Left ventricle myocardium inferior (tissue), 1 donor: Measurements from ENCODE around the gene MOB3B. TPM values are rescaled to one million over a fixed set of nuclear protein-coding genes. Genes with fewer than 3 reads are reported as not detected.

Source experiments
- DNase-seq: peaks from one replicate; pipeline ENCODE4 v3.0.0-alpha.2; 2020
- H3K27ac ChIP-seq: fragments of 200-600 bp; replicated peaks from 2 replicates; pipeline ENCODE4 v1.8.0; 2021
- H3K27me3 ChIP-seq: fragments of 200-600 bp; 2 replicates; pipeline ENCODE4 v1.8.0; 2021; ENCODE audit warnings: low read depth
- H3K36me3 ChIP-seq: fragments of 200-600 bp; 2 replicates; pipeline ENCODE4 v1.8.0; 2021
- H3K4me1 ChIP-seq: fragments of 200-600 bp; 2 replicates; pipeline ENCODE4 v1.8.0; 2021
- H3K4me3 ChIP-seq: fragments of 200-600 bp; 2 replicates; pipeline ENCODE4 v1.8.0; 2021; ENCODE audit warnings: mild to moderate bottlenecking, moderate library complexity
- H3K9me3 ChIP-seq: fragments of 200-600 bp; replicated peaks from 2 replicates; pipeline ENCODE4 v1.8.0; 2021
- intact Hi-C: fragments of 100-400 bp; cut with micrococcal nuclease; formaldehyde crosslinking; loops from one replicate; pipeline ENCODE4 v1.11.0; 2022
- total RNA-seq: library from RNA; stranded (reverse); fragmentation: NEBNext Ultra II Directional; extraction: Animal tissue kit (Norgen Biotek cat#: 25700); gene quantifications from one replicate; pipeline ENCODE4 v1.2.1, GENCODE V29; 2021
- TF ChIP-seq, protein P1 (sequence below): fragments of 200-600 bp; IDR thresholded peaks from 2 replicates; pipeline ENCODE4 v1.8.0; 2021; ENCODE audit warnings: antibody characterized with exemption, mild to moderate bottlenecking, borderline replicate concordance
- donor health status: DM: no; HTN: yes; CAD: no; lungs with severe emphysema.

The MOB3B gene
- total RNA-seq, 1 donor from 2014 or later = 2.1 TPM

DNA sequence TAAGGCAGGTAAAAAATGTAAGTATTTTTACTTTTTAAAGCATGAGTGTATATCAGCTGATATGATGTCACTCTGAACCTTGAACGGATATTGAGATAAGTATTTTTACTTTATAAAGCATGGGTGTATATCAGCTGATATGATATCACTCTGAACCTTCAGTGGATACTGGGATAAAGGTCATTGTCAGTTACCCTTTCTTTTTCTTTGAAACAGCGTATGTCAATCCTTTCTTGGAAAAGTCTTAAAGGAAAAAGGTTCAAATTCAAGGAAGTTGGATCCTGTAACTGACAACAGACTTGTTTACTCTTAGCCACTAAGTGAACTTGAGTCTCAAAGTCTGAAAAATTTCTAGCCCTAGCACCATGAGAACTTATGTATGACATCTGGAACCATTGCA is 67.2 kb downstream of the MOB3B start:
- DNase-seq = no peak
- Histone ChIP-seq H3K27ac (no peak overlapping the region), H3K36me3 (no peaks in the 10 kb centered on the region), H3K4me3 (no peak overlapping the region), H3K4me1 (peaks cover 38% of the 10 kb centered on the region), H3K27me3 (no peaks in the 10 kb centered on the region), H3K9me3 (no peaks in the 10 kb centered on the region)
- intact Hi-C loops = no loop called here
- TF ChIP-seq, protein P1, sequence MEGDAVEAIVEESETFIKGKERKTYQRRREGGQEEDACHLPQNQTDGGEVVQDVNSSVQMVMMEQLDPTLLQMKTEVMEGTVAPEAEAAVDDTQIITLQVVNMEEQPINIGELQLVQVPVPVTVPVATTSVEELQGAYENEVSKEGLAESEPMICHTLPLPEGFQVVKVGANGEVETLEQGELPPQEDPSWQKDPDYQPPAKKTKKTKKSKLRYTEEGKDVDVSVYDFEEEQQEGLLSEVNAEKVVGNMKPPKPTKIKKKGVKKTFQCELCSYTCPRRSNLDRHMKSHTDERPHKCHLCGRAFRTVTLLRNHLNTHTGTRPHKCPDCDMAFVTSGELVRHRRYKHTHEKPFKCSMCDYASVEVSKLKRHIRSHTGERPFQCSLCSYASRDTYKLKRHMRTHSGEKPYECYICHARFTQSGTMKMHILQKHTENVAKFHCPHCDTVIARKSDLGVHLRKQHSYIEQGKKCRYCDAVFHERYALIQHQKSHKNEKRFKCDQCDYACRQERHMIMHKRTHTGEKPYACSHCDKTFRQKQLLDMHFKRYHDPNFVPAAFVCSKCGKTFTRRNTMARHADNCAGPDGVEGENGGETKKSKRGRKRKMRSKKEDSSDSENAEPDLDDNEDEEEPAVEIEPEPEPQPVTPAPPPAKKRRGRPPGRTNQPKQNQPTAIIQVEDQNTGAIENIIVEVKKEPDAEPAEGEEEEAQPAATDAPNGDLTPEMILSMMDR = no peak

DNA sequence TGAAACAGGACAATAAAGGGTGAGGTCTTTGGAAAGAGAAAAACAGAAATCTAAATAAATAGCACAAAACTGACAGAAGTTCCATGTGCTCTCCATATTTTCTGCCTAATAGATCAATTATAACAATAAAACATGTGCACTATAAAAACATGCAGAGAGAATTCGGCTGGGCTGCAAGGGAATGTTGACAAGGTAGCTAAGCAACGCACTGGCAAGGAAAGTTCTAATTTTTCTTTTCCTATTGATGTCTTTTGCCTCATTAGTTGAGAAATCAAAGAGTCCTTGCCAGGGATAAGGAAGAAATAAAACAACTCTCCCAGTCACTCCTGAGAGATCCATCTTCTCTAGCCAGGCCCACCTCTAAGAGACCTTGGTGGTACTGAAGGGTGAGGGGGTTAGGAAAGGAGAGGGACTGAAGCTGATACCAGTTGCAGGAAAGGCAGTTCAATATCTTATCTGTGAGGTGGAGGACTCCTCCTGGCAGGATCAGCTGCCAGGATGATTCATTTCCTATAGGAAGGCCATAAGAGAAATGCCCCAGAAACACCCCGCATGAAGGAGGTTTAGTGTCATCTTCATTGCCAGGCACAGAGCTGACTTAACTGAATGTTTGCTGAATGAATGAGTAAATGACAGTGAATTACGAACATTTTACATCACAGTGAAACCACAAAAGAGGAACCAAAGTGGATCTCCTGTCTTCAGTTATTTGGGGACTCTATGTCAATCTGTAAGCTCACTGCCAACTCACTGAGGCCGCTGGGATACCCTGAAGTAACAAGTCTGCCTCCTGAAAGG is 69.2 kb downstream of the MOB3B start:
- intact Hi-C loops = no loop called here
- peaks cover 3% of the 10 kb centered on the region for H3K36me3 ChIP-seq
- H3K27ac ChIP-seq = no peak overlapping the region
- DNase-seq = no peak
- H3K4me3 ChIP-seq = no peak overlapping the region
- H3K4me1 ChIP-seq = peaks cover 49% of the 10 kb centered on the region
- TF ChIP-seq, protein P1 = no peak
- H3K27me3 ChIP-seq = no peaks in the 10 kb centered on the region
- H3K9me3 ChIP-seq = no peaks in the 10 kb centered on the region

DNA sequence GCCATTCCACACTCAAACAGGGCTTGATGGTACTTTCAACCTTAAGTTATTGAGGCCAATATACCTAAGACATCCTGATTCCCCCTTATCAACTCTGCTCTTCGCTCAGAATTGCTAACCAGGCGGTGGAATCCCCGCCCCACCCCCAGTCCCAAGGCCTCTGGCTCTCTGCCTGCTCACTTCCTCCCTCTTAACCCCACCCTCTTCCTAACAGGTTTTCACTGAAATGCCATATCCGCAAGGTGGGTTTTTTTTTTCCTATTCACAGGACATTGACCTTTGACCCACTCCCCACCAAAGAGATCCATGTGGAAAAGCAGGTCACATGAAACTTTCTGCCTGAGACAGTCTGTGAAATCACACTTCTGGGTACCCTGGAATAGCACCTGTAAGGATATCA is 72.2 kb downstream of the MOB3B start:
- peaks cover 42% of the 10 kb centered on the region for H3K4me1 ChIP-seq
- H3K27me3 ChIP-seq = no peaks in the 10 kb centered on the region
- intact Hi-C loops = no loop called here
- H3K9me3 ChIP-seq = no peaks in the 10 kb centered on the region
- no peak overlapping the region for H3K27ac ChIP-seq
- TF ChIP-seq, protein P1 = no peak
- peaks cover 16% of the 10 kb centered on the region for H3K36me3 ChIP-seq
- H3K4me3 ChIP-seq = no peak overlapping the region
- peak; percentile 36 for DNase-seq

DNA sequence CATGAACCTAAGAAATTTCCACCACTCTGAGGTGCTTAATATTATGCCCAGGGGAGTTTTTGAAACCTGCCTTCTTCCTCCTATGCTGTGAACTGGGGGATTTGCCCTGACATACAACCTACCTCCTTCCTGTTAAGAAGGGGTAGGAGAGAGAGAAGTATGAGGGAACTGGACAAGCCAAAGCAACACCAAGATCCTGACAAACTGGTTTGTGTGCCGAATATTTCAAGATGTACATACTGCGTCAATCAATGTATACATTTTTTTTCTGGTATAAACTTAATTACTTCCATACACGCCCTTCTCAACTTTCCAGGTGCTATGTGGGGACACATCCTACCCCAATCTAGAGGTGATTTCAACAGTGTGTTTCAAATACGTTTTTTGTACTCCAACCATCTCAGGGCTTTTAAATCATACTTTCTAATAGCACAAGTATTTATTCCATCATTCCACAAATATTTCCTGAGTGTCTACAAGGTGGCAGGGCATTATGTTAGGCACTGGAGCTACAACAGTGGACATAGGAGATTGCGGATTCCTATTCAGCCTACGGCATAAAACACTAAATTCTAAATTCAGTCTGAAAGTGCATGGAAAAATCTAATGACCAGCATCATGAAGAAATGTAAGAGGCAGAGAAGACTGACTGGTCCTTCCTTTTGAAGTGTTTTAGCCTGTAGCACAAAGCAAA is 75.6 kb downstream of the MOB3B start:
- Histone ChIP-seq H3K36me3 (peaks cover 16% of the 10 kb centered on the region), H3K27me3 (no peaks in the 10 kb centered on the region), H3K9me3 (no peaks in the 10 kb centered on the region), H3K4me3 (no peak overlapping the region), H3K4me1 (peaks cover 30% of the 10 kb centered on the region), H3K27ac (no peak overlapping the region)
- intact Hi-C loops = no loop called here
- no peak for DNase-seq
- TF ChIP-seq, protein P1 = no peak

DNA sequence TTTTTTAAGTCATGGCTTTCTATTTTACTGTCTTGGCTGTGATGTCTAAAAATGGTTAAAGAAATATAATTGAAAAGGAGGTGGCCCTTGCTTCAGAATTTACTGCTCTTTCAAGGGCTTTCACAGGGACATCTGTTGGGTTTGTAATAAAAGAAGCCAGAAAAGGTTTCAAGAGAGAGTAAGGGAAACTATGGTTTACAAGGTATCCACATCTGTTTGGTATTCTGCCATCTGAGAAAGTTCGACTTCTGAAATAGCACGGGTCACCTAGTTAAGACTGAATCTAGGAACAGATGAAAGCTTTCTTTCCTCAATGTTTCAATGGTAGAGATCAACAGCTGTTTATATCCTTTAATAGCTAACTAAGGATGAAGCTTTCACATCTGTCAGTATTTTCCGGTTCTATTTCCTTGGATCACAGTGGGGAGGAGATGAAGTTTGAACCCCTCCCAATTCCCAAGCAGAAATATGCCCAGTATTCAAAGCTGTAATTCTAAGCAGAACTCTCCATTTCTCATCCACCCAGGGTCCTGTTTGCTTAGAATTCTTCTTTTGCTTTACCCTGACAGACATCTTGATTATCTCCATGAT is 78.3 kb downstream of the MOB3B start:
- peaks cover 11% of the 10 kb centered on the region for H3K4me1 ChIP-seq
- H3K4me3 ChIP-seq = no peak overlapping the region
- DNase-seq = no peak
- TF ChIP-seq, protein P1 = no peak
- H3K9me3 ChIP-seq = no peaks in the 10 kb centered on the region
- H3K27ac ChIP-seq = no peak overlapping the region
- intact Hi-C loops = no loop called here
- peaks cover 16% of the 10 kb centered on the region for H3K36me3 ChIP-seq
- H3K27me3 ChIP-seq = no peaks in the 10 kb centered on the region
